GM10847 (cell line): Measurements from ENCODE around the gene DNAJB4.

Source experiments
- POLR2A ChIP-seq: IDR thresholded peaks from 2 replicates; pipeline ENCODE4 v1.6.1; 2011; ENCODE audit not compliant: insufficient read length; ENCODE audit errors: extremely low read depth

The DNAJB4 gene

DNA sequence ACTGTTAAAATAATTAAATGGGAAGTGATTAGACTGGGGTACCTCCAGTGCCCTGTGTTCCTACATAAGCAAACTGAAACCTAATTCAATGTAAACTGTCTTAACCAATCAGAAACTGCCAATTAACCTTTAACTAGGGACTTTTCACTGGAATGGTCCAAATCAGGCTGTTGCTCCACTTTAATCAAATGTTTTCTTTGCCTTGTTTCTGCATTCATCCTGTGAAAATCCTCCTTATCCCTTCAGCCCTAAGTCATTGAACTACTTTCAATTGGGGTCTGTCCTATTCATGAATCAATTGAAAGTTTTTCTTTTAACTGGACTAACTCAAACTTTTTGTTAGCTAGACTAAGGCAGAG lies 20.8 kb upstream of the DNAJB4 start:
- no peak for TF ChIP-seq POLR2A

DNA sequence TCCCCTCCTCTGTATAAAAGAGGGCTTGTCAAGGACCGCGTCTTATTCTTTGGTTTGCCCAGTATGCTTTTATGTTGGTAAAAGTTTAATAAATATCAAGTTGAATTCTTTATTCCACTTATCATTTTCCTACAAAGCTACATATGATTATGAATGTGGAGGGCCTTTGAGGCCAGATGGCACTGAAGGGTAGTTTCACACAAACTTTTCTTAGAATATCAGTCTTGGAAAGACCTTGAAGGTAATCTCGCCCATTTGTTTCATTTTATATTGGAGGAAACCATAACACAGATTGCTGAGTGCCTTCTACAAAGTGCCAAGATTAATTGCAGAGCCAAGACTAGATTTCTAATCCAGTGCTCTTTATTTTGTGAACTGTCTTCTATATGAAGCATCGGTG lies 20.1 kb upstream of the DNAJB4 start:
- TF ChIP-seq POLR2A: no peak

DNA sequence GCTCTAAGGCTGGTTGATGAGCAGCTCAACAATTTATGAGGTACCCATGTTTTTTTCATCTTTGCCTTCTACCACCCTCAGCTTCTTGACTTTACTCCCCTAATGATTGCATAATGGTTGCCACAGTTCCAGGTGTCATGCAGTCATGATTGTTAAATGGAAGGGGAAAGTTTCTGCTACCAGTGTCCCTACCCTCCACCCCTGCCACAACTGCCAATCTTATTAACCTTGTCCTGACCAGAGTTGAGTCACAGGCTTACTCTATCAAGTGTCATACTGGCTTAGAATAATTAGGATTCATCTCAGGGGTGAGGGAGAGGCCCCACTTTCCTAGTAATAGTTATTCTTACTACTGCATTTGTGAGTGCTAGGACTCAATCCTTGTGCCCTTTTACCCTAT lies 17.9 kb upstream of the DNAJB4 start:
- TF ChIP-seq POLR2A: no peak

DNA sequence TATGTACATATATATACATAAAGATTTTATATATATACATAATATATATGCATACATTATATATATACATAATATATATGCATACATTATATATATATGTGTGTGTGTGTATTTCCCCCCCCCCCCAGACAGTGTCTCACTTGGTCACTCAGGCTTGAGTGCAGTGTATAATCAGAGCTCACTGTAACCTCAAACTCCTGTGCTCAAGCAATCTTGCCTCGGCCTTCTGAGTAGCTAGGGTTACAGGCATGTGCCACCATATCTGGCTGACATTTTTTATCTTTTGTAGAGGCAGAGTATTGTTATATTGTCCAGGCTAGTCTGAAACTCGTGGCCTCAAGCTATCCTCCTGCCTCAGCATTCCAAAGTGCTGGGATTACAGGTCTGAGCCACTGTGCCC lies 16.8 kb upstream of the DNAJB4 start:
- TF ChIP-seq POLR2A: no peak

DNA sequence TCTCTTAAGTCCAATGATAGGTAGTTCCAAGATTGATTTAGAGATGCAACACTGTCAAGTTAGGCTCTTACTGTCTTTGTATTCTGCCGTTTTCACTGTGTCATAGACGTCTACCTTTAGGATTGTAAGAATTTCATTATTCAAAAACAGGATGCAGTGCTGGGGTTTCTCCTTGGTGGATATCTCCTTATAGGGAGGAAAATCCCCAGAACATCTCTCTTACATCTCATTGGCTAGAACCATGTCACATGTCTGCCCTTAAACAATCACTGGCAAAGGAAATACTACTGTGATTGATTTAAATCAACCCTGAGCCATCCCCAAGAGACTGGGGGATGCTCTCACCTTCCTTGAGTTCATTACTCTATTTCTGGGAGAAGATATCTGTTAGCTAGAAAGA lies 15.0 kb upstream of the DNAJB4 start:
- no peak for TF ChIP-seq POLR2A

DNA sequence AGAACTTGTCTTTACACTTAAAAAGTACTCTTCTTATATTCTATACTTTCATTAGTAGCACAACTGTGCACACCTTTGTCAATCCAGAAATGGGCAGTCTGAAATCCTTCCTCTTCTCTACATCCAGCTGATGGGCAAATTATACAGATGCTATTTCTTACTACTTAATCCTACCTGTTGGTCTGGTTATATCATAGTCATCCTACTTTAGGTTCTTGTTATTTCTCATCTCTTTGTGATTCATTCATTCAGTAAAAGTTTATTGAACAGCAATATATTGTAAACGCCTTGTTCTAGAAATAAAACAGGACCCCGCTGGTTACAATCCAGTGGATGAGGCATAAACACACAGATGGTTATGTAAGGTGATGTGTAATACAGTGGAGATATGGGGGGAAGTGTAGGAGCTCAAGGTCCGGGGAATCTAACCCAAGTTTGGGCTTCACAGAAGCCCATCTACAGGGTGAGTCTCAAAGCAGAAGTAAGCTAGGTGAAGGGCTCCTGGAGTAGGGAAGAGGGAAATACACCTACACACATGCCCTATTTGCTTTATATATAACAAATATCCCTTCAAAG lies 14.0 kb upstream of the DNAJB4 start:
- TF ChIP-seq POLR2A: no peak

DNA sequence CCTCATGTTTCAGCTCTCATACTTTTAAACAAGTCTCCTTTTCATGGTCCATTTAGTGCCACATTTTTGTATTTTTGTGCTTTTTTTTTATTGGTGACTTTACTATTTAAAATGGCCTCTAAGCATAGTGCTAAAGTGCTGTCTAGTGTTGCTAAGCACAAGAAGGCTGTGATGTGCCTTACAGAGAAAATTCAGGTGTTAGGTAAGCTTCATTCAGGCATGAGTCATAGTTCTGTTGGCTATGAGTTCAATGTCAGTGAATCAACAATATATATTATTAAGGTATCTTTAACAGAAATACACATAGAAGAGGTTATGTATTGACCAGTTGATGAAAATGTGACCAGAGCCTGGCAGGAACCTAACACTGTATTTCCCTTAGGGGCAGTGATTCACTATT lies 13.1 kb upstream of the DNAJB4 start:
- TF ChIP-seq POLR2A: no peak

DNA sequence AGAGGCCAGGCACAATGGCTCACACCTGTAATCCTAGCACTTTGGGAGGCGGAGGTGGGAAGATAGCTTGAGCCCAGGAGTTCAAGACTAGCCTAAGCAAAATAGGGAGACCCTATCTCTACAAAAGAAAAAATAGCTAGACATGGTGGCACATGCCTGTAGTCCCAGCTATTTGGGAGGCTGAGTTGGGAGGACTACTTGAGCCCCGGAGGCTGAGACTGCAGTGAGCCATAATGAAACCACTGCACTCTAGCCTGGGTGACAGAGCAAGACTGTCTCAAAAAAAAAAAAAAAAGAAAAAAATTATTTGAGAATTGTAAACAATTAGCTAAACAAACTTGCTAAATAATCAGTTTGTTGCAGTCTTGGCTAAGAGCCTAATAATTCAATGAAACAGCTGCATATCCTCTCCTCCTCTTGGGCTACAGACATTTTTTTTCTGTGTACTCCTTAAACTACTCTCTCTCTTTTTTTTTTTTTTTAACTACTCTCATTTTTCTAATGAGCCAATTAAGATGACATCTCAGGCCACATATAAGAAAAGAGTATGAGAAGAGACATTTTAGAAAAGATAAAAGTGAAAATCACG lies 10.5 kb upstream of the DNAJB4 start:
- TF ChIP-seq POLR2A: no peak

DNA sequence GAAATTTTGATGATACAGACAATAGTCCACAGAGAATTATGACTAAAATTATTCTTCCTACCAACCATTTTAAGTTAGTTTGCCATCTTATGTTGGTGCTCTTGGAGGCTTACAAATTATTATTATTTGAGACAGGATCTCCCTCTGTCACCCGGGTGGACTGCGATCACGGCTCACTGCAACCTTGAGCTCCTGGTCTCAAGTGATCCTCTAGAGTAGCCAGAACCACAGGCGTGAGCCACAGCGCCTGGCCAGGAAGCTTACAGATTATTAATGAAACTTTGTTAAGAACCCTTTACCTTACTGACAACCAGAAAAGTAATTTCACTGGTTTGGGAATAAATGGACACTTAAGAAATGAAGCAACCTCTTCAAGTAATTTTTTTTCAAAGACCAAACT lies 8.0 kb upstream of the DNAJB4 start:
- TF ChIP-seq POLR2A: no peak

DNA sequence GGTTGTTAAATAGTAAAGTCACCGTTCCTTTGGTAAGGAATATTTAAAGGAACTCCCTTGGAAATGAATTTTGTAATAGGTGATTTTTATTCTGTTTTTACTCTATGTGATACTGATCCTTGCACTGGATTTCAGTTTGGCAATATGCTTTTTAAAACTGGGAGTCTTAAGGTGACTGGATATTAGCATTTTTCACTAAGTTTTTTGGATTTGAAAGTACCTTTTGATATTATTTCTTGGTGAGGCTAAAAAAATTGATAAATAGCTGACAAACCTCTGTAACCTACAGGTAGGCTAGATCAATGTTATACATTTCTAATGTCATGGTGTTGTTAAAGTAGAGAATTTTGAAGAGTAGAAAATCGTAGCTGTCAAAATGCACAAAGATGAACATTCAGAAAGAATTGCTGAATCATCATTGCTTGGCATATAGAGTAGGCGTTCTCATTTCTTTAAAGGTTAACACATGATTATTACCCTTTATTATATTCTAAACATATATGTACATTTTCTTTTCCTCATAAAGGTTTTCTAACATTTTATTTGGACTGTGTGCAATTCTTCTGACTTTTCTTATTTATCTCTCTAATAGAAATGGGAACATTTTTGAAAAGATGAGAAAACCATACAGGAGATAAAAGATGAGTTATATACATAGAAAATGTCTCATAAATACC lies 1.5 kb upstream of the DNAJB4 start:
- no peak for TF ChIP-seq POLR2A

DNA sequence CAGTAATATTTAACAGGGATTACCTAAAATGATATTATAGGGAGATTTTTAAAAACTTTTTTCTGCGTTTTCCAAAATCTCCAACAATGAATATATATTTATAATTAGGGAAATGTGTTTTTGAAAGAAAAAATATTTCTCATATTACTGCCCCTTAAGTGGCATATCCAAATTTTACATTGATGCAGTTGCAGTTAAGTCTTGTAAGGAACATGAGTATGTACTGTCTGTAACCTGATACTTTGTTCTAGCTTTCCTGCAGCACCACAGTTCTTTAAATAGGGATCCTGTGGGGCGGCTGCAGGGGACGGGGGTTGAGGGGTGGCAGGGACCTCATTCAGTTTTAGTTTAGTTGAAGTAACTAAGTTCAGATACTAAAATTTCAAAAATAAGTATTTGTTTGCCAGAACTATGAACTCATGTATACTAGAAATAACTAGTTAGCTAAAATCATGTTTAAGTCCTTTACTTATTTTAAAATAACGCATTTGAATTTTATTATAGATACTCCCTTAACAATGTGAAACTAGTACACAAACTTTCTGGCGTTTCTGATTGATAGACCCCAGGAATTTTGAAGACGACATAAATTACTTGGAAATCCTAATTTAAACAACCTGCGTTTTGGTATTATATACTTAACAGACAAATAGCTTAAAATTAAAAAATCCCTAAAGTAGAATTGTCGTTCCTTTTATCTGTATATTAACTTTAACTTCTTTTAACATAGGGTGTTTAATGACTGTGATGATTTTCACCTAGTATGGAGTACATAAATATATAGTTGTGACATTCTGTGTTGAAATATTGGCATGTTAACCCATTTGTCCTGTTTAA lies 639 bp upstream of the DNAJB4 start:
- peak; percentile 76 for TF ChIP-seq POLR2A

DNA sequence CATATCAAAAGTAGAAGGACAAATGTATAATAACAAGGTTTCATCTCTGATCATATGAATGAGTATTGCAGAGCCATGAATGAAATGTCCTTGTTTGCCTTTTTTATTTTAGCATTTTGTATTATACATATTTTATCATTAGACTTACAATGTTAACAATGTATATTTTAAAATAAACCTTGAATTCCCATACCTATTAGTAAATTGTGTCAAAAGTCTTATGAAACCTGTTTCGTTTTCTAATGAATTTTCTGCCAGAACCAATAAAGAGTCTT lies 646 bp downstream of the DNAJB4 start:
- no peak for TF ChIP-seq POLR2A

DNA sequence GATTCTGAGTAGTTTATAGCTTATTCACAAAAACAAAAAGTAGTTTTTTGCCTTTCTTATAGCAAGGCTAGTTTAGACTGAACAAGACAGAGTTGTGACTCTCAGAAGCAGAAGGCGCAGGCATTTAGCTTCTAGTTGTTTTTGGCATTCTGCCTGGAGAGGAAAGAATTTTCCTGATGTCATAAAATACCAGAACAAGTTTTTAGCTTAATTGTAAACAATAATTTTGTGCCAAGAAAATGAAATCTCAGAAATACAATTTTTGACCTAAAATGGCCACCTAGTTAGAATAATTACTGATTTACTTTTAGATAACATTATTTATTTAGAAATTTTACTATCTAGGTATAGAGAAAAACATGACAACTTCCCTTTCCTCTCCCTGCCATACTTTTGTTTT lies 1.0 kb downstream of the DNAJB4 start:
- TF ChIP-seq POLR2A: no peak

DNA sequence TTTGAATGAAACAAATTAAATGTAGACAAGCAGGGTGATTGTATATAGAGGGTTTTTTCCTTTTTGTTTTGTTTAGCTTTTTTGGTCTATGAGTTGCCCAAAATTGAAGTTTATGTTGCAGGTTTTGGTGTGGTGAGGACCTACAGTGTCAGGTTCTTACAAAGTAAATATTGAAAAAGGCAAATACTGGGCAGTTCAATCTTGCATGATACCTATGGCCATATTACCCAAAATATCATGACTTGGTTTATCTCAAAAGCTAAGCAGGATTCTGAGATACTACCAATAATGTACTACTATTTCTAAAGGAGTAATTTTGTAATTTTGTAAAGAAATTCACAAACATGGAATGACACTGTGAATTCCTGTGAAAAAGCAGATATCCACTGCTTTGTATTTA lies 1.8 kb downstream of the DNAJB4 start:
- TF ChIP-seq POLR2A: no peak

DNA sequence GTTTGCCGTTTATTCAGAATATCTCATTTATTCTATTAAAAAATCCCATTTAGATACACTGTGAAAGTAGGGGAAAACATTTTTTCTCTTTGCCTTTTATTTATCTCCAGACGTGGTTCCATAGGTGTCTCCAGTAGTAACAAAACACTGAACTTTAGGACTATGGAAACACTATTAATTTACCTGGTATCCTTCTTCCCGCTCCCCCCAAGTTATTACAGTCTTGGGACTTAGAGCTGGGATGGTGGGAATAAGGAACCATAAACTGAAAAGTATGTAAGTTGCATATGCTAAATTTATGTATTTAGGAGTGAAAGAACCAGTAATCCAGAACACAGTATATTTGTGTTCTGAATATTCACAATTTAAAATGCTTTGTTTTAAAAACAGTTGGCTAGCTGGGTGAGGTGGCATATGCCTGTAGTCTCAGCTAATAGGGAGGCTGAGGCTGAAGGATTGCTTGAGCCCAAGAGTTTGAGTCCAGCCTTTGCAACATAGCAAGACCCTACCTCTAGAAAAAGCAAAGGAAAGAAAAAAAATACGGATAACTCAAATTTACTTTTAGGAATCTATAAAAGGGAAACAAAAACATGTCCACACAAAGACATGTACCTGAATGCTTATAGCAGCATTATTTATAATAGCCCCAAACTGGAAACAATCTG lies 3.1 kb downstream of the DNAJB4 start:
- no peak for TF ChIP-seq POLR2A

DNA sequence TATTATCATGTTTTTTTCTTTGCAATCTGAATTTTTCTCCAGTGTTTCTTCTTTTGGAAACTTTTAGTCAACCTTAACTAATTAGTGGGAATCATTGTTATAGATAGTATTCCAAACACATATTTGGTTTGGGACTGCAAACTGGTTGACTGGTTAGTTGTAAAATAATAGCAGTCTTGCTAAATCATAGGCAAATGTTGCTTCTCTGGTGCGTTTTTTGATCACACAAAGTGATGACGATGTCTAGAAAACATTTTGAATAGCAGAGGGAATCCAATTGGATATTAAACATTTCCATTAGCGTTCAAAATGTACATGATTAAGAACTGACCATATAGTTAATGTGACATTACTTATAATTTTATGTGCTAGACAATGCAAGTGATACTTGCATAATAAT lies 4.5 kb downstream of the DNAJB4 start:
- no peak for TF ChIP-seq POLR2A
